BE2C (cell line): Measurements from ENCODE around the gene LIPE.

Source experiments
- DNase-seq: peaks from one replicate; pipeline ENCODE4 v3.0.0-alpha.2; 2020
- H3K27me3 ChIP-seq: fragments of 250-450 bp; sonication (Bioruptor Pico); 2 replicates; pipeline ENCODE4 v1.5.1; 2020; ENCODE audit warnings: mild to moderate bottlenecking
- H3K36me3 ChIP-seq: fragments of 250-450 bp; sonication (Bioruptor Pico); 2 replicates; pipeline ENCODE4 v1.5.1; 2020; ENCODE audit warnings: mild to moderate bottlenecking
- H3K4me1 ChIP-seq: fragments of 250-450 bp; sonication (Bioruptor Pico); 2 replicates; pipeline ENCODE4 v1.5.1; 2020
- H3K4me3 ChIP-seq: 2 replicates; pipeline ENCODE4 v1.5.1; 2011; ENCODE audit warnings: low read depth, low read length
- H3K9me3 ChIP-seq: fragments of 250-450 bp; sonication (Bioruptor Pico); 2 replicates; pipeline ENCODE4 v1.5.1; 2020
- CTCF ChIP-seq: IDR thresholded peaks from 2 replicates; pipeline ENCODE4 v1.5.1; 2012; ENCODE audit warnings: mild to moderate bottlenecking, low read depth, low read length

The LIPE gene

GRCh38 chr19:42471554-42472249 lies 44.5 kb upstream of the LIPE start:
- H3K4me3 ChIP-seq: no peak overlapping the region
- H3K4me1 ChIP-seq: no peaks in the 10 kb centered on the region

GRCh38 chr19:42469311-42470235 lies 42.4 kb upstream of the LIPE start:
- Histone ChIP-seq H3K36me3 (no peaks in the 10 kb centered on the region), H3K4me1 (no peaks in the 10 kb centered on the region), H3K9me3 (no peaks in the 10 kb centered on the region), H3K4me3 (no peak overlapping the region), H3K27me3 (peaks cover 28% of the 10 kb centered on the region)
- DNase-seq: no peak
- no peak for TF ChIP-seq CTCF

More at GRCh38 chr19:42471554-42472249, 44.5 kb upstream of the LIPE start:
- no peak for DNase-seq
- Histone ChIP-seq H3K36me3 (no peaks in the 10 kb centered on the region), H3K9me3 (no peaks in the 10 kb centered on the region; the same call in 1 of the 2 replicates), H3K27me3 (peaks cover 28% of the 10 kb centered on the region)
- TF ChIP-seq CTCF: no peak

GRCh38 chr19:42468273-42468796 lies 41.1 kb upstream of the LIPE start:
- Histone ChIP-seq H3K27me3 (peaks cover 28% of the 10 kb centered on the region), H3K4me3 (no peak overlapping the region), H3K4me1 (no peaks in the 10 kb centered on the region), H3K36me3 (no peaks in the 10 kb centered on the region), H3K9me3 (no peaks in the 10 kb centered on the region)
- DNase-seq: no peak
- TF ChIP-seq CTCF: no peak

- no peak for TF ChIP-seq CTCF
- DNase-seq: no peak
- Histone ChIP-seq H3K4me3 (no peak overlapping the region), H3K4me1 (no peaks in the 10 kb centered on the region), H3K27me3 (peaks cover 23% of the 10 kb centered on the region), H3K36me3 (no peaks in the 10 kb centered on the region), H3K9me3 (no peaks in the 10 kb centered on the region)
Measured at GRCh38 chr19:42467183-42467760, 40.1 kb upstream of the LIPE start.

GRCh38 chr19:42466521-42467182 lies 39.5 kb upstream of the LIPE start:
- DNase-seq: no peak
- Histone ChIP-seq H3K4me1 (no peaks in the 10 kb centered on the region), H3K4me3 (no peak overlapping the region)

More at GRCh38 chr19:42466521-42467182, 39.5 kb upstream of the LIPE start:
- Histone ChIP-seq H3K27me3 (peaks cover 17% of the 10 kb centered on the region), H3K36me3 (no peaks in the 10 kb centered on the region), H3K9me3 (no peaks in the 10 kb centered on the region)
- TF ChIP-seq CTCF: no peak
